Measurements from ENCODE around the gene GPBP1L1.

Gene GPBP1L1

GRCh38 chr1:45585496-45586075 lies 100.7 kb downstream of the GPBP1L1 start:
- no peak for DNase-seq

- DNase-seq, result no peak
Measured at GRCh38 chr1:45585110-45585426, 101.3 kb downstream of the GPBP1L1 start.

- DNase-seq, result peak; percentile 88 to 91
Measured at GRCh38 chr1:45584351-45585109, 101.8 kb downstream of the GPBP1L1 start.

- peak; percentile 65 to 85 for DNase-seq
Measured at GRCh38 chr1:45583666-45584350, 102.5 kb downstream of the GPBP1L1 start, which contains the start of gene NASP. NASP (plus strand) TSS chr1:45584041; CDS start chr1:45584147, 106 bp downstream.

DNA sequence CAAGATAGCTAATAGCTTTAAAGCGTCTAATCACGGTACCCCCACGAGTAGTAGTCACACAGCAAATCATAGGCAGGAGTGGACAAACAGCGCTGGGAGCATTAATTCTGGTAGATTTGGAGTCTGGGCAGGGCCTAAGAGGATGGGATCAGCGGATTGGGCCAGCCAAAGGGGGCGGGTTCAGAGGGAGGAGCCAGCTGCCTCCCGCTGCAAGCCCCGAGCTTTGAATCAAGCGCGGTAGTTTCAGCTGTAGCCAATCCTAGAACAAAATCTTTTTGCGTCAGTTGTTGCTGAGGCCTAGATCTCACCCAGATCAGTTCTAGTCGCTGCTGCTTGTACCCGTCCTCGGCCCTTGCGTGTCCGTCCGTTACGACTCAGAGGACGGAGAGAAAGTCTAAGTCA lies 103.1 kb downstream of the GPBP1L1 start:
- DNase-seq, result peak; percentile 92 to 93

Data from NCI-H1930 (cell line).